ENCODE measurements around the gene NSMCE1.

DNA sequence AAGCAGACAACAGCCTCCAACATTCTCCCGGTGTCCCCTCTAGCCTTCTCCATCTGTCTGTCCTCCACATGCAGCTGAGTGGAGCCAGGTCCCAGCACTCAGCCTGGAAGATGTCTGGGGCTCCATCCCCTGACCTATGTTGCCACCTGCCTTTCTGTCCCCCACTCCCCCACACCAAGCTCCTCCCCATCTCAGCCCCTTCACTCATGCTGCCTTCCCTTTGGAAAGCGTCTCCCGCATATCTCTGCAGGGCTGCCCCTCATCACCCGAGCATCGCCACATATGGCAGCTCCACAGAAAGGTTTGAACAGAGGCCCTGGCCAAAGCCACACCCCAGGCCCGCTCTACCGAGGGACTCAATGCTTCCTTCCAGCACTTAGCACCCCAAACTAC, 24.2 kb downstream of the NSMCE1 start:
- TF ChIP-seq POLR2A (IDR thresholded peaks at IDR 0.05) = no peak
- TF ChIP-seq, protein P1, sequence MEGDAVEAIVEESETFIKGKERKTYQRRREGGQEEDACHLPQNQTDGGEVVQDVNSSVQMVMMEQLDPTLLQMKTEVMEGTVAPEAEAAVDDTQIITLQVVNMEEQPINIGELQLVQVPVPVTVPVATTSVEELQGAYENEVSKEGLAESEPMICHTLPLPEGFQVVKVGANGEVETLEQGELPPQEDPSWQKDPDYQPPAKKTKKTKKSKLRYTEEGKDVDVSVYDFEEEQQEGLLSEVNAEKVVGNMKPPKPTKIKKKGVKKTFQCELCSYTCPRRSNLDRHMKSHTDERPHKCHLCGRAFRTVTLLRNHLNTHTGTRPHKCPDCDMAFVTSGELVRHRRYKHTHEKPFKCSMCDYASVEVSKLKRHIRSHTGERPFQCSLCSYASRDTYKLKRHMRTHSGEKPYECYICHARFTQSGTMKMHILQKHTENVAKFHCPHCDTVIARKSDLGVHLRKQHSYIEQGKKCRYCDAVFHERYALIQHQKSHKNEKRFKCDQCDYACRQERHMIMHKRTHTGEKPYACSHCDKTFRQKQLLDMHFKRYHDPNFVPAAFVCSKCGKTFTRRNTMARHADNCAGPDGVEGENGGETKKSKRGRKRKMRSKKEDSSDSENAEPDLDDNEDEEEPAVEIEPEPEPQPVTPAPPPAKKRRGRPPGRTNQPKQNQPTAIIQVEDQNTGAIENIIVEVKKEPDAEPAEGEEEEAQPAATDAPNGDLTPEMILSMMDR (IDR thresholded peaks at IDR 0.05) = no peak

Data from testis (tissue), 2 donors.